ENCODE data around the gene BRMS1L.

The BRMS1L gene

GRCh38 chr14:35911097-35911496 is 85.0 kb downstream of the BRMS1L start:
- Mint-ChIP-seq H3K36me3 (ENCODE audit: low read depth) (no peaks in the 10 kb centered on the region), H3K9me3 (no peaks in the 10 kb centered on the region), H3K27ac (no peak overlapping the region), H3K27me3 (ENCODE audit: low read depth) (peaks cover 3% of the 10 kb centered on the region), H3K4me3 (no peak overlapping the region), H3K4me1 (ENCODE audit: low read depth) (no peaks in the 10 kb centered on the region)

DNA sequence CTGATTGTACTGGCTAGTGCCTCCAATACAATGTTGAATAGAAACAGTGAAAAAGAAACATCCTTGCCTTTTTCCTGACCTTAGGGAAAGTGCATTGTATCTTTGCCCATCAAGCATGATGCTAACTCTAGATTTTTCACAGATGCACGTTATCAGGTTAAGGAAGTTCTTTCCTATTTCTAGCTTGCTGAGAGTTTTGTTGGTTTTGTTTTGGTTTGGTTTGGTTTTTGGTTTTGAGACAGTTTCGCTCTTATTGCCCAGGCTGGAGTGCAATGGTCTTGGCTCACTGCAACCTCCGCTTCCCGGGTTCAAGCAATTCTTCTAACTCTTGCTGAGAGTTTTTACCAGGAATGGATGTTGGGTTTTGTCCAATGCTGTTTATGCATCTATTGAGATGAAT is 89.0 kb downstream of the BRMS1L start:
- H3K27ac Mint-ChIP-seq: no peak overlapping the region
- no peak overlapping the region for H3K4me3 Mint-ChIP-seq
- H3K9me3 Mint-ChIP-seq: peaks cover 16% of the 10 kb centered on the region
- peaks cover 3% of the 10 kb centered on the region for H3K27me3 Mint-ChIP-seq (ENCODE audit: low read depth)
- peaks cover 2% of the 10 kb centered on the region for H3K36me3 Mint-ChIP-seq (ENCODE audit: low read depth)
- H3K4me1 Mint-ChIP-seq (ENCODE audit: low read depth): no peaks in the 10 kb centered on the region

- no peak overlapping the region for H3K27ac Mint-ChIP-seq
- no peaks in the 10 kb centered on the region for H3K4me1 Mint-ChIP-seq (ENCODE audit: low read depth)
- peaks cover 3% of the 10 kb centered on the region for H3K27me3 Mint-ChIP-seq (ENCODE audit: low read depth)
- H3K9me3 Mint-ChIP-seq: peaks cover 20% of the 10 kb centered on the region
- H3K4me3 Mint-ChIP-seq: no peak overlapping the region
- peaks cover 2% of the 10 kb centered on the region for H3K36me3 Mint-ChIP-seq (ENCODE audit: low read depth)
These were observed 89.6 kb downstream of the BRMS1L start for GRCh38 chr14:35915775-35916174.
